OCI-LY3 (cell line): Measurements from ENCODE around the gene SH3PXD2A.

ENCODE experiments used
- EZH2phosphoT487 ChIP-seq: fragments of 200-600 bp; shearing (Covaris generic); IDR thresholded peaks from 2 replicates; pipeline ENCODE4 v1.6.1; 2018; ENCODE audit warnings: antibody characterized with exemption, mixed run types, low read depth
- TF ChIP-seq, protein P1 (sequence below): fragments of 200-600, 300-600 bp; sonication (generic); IDR thresholded peaks from 2 replicates; pipeline ENCODE4 v1.5.1; 2014; ENCODE audit warnings: antibody characterized with exemption, low read length, low read depth

DNA sequence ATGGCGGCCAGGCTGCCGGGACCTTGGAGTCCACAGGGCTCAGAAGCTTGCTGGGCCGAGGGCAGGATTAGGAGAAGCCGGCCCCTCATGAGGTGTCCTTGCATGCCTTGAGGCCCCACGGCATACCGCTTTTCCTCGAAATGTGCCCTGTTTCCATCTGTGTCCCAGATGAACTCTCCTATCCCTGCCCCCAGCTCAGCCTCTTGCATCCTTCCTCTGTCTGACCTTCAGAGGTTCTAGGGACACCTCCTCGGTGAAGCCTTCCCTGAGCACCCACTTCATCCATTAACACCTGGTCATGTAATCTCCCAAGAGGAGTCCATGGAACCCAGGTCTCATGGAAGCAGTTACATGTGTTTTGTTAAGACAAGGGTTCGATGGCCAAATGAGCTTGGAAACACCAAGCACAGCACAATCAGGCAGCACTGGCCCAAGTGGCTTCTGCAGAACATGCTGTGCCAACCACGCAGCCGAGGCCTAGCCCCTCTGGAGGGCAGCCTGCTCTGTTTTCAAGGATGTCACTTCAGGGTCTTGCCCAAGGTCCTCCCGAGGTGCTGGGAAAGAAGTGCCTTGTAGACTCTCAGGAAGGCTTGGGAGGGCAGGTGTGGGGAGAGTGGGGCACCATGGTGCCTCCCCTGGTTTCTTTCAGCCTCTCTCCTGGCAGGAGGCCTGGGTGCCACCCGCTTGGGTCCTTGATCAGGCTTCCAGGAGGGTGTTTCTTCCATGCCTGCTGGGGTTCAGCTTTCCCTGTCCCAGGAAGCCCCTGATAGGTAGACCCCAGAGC, 237.6 kb downstream of the SH3PXD2A start:
- TF ChIP-seq, protein P1, sequence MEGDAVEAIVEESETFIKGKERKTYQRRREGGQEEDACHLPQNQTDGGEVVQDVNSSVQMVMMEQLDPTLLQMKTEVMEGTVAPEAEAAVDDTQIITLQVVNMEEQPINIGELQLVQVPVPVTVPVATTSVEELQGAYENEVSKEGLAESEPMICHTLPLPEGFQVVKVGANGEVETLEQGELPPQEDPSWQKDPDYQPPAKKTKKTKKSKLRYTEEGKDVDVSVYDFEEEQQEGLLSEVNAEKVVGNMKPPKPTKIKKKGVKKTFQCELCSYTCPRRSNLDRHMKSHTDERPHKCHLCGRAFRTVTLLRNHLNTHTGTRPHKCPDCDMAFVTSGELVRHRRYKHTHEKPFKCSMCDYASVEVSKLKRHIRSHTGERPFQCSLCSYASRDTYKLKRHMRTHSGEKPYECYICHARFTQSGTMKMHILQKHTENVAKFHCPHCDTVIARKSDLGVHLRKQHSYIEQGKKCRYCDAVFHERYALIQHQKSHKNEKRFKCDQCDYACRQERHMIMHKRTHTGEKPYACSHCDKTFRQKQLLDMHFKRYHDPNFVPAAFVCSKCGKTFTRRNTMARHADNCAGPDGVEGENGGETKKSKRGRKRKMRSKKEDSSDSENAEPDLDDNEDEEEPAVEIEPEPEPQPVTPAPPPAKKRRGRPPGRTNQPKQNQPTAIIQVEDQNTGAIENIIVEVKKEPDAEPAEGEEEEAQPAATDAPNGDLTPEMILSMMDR: no peak
- no peak for TF ChIP-seq EZH2phosphoT487
